ENCODE results near the gene ALG12.
A peak's percentile ranks its signal among the peaks of the same experiment; 100 is the strongest.

ALG12 gene

DNA sequence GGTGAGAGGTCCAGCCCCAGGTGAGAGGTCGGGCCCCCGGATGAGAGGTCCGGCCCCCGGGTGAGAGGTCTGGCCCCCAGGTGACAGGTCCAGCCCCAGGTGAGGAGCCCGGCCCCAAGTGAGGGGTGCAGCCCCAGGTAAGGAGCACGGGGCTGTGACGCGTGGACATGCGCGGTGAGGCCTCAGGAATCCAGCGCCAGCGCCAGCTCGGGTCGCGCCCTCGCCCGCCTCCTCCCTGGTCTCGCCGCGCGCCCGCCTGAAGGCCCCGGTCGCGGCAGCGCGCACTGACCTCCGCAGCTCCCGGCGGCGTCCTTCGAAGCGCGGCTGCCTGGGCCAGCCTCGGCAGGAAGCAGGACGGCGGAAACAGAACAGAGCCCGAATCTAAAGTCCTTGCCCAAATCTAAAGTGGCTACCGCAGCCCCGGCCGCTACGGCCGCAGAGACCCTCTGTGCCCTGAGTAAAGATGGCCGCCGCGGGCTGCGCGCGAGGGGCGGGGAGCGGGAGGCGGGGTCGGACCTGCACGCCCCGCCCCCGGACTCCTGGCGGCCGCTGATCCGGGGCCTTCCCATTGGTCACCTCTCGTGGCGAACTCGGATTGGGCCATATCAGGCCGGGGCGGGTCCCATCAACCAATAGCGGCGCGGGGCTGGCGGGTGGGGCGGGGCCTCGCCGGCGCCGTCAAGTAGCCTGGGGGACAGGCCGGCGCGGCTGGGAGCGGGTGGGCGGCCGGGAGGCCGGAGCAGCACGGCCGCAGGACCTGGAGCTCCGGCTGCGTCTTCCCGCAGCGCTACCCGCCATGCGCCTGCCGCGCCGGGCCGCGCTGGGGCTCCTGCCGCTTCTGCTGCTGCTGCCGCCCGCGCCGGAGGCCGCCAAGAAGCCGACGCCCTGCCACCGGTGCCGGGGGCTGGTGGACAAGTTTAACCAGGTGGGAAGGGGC, at the start of gene ALG12, which contains the start of gene CRELD2:
TSS of gene ALG12 (minus strand) at position 465 of the 937 bp plus-strand sequence. CDS start 4,673 bp downstream, outside the sequence.
TSS of gene CRELD2 (plus strand) at position 661 of the 937 bp plus-strand sequence. CDS start at position 797, 136 bp downstream.
- peak; percentile 100 for DNase-seq (ENCODE audit: low spot score)

DNA sequence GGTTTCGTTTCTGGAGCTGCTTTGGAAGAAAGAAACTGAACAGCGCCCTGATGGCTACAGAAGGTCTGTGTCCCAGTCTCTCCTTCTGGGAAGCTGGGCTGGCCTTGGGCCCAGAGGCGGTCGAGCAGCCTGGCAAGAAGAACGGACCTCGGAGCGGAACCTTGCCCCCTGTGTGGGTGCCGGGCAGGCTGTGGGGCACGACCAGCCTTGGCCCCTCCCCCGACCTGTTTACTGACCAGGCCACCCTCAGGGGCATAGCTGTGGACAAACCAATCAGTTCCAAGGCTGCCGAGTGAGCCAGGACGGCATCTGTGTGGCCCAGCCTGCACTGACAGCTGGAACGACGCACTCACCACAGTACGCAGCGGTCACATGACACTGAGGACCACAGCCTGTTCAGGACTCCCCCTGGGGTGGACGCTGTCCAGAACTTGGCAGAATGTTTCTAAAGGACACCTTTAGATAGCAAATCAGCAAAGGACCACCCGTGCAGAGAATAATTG, 49.5 kb upstream of the ALG12 start:
- DNase-seq (ENCODE audit: low spot score) = no peak

DNA sequence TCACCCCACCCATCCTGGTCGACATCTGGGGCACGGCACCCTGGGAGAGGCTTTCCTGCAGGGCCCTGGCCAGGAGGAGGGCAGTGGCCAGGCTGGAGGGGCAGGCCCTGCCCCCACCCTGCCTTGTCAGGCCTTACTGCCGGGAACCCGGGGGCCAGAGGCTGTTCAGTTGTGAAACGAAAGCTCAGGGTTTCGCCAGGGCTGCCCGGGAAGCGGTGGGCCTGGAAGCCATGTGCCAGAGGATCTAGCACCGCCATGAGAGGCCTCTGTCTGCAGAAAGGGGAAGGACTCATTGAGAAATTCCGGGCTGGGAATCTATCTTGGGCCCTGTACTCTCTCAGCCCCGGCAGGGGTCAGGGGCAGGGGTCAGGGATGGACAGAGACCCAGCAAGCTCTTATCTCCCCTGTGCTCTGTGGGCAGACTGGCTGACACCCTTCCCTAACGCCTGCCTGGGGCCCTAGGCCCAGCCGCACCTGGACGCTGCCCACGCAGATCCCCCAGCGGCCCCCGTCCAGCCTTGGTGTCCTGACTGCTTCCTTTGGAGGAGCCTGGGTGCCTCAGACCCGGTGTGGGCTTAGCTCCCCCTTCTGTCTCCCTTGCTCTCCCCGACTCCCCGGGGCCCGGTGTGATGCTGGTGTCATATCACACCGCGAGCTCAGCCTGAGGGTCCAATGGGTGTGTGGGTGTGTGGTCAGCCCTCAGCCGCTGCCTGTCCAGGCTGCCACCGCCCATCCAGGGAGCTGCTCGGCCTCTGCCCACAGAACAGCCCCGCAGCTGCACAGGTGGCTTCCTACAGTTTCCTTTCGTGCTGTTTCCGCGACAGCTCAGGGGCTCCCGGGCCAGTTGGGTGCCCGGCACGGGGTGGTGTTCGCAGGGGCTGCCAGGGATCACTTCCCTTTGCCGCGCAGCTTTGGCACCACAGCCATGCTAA, 48.8 kb upstream of the ALG12 start:
- DNase-seq (ENCODE audit: low spot score) = no peak

GRCh38 chr22:49966041-49966773, 48.0 kb upstream of the ALG12 start:
- no peak for DNase-seq (ENCODE audit: low spot score)

- DNase-seq (ENCODE audit: low spot score) = no peak
Measured at GRCh38 chr22:49965091-49966040, 47.1 kb upstream of the ALG12 start.

- no peak for DNase-seq (ENCODE audit: low spot score)
Measured at GRCh38 chr22:49964136-49965090, 46.2 kb upstream of the ALG12 start.

DNA sequence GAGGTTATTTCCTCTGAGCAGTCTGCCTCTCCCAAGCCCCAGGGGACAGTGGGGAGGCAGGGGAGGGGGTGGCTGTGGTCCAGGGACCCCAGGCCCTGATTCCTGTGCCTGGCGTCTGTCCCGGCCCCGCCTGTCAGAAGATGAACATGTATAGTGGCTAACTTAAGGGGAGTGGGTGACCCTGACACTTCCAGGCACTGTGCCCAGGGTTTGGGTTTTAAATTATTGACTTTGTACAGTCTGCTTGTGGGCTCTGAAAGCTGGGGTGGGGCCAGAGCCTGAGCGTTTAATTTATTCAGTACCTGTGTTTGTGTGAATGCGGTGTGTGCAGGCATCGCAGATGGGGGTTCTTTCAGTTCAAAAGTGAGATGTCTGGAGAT, 45.4 kb upstream of the ALG12 start:
- no peak for DNase-seq (ENCODE audit: low spot score)

GRCh38 chr22:49962751-49963646, 44.8 kb upstream of the ALG12 start:
- DNase-seq (ENCODE audit: low spot score) = no peak

DNA sequence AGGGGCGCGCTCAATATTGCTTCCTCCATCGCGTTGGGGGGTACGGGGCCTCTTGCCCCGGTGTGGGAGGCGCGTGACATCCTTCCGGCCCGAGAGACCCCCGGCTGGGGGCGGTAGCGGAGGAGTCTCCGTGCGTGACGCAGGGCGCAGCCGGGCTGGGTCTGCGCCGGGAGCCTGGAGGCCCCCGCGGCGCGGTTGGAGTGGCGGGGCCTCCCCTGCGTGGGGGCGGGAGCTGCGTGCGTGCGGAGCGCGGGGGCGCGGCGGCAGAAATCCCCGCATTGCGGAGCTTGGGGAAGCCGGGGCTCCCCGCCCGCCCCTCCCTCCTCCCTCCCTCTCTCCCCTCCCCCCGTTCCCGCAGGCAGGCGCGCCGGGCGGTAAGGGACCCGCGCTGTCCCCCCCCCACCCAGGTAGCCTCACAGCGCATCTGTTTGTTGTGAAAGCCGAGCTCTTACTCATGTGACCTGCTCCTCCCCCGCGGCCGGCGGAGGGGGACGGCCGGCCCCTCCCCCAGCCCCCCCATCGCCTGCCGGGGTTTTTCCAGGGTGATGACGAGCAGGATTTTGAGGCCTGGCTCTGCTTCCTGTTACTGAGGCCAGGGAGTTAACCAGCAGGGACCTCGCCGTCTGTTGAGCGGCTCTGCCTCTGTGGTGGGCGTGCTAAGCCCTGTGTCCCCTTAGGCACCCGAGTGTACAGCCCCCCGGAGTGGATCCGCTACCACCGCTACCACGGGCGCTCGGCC, 43.9 kb upstream of the ALG12 start:
- DNase-seq (ENCODE audit: low spot score) = peak; percentile 88

GRCh38 chr22:49961601-49962011, 43.4 kb upstream of the ALG12 start:
- DNase-seq (ENCODE audit: low spot score) = no peak

GRCh38 chr22:49961005-49961600, 42.9 kb upstream of the ALG12 start:
- DNase-seq (ENCODE audit: low spot score) = no peak

DNA sequence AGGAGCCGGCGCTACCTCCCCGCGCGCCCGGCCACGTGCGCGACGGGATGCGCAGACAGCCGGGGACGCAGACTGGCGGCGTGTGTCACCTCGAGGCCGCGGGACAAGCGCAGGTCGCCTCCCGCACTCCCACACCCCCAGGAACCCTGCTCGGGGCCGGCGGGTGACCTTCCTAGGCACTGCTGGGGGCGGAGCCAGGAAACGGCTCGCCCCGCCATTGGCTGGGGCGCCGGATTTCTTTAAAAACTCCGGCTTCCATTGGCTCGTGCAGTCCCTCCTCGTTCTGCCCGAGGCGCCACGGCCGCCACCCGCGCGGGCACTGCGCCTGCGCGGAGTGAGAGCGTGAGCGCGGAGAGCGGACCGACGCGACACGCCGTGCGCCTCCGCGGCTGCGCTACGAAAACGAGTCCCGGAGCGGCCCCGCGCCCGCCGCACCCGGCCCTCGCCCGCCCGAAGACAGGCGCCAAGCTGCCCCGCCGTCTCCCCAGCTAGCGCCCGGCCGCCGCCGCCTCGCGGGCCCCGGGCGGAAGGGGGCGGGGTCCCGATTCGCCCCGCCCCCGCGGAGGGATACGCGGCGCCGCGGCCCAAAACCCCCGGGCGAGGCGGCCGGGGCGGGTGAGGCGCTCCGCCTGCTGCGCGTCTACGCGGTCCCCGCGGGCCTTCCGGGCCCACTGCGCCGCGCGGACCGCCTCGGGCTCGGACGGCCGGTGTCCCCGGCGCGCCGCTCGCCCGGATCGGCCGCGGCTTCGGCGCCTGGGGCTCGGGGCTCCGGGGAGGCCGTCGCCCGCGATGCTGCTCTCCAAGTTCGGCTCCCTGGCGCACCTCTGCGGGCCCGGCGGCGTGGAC, 42.1 kb upstream of the ALG12 start, which contains the start of gene PIM3:
TSS of gene PIM3 (plus strand) at position 614 of the 846 bp plus-strand sequence. CDS start at position 790, 176 bp downstream.
- peak; percentile 98 for DNase-seq (ENCODE audit: low spot score)

DNA sequence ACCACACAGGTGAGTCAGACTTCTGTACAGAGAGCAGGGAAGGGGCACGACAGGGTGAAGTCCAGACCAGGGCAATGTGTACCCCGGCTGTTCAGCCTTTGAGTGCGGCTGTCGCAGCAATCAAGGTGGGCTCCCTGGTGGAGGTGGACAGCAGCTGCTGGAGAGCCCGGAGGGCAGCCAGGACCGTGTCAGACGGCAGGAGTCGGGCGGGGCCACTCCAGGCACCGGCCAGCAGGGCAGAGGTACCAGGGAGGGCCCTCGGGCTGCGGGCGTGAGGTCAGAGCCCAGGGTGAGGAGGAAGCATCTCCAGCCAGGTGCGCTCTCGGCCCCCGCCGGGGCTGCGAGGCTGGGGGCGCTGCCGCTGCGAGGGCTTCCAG, 41.5 kb upstream of the ALG12 start:
- DNase-seq (ENCODE audit: low spot score) = no peak

DNA sequence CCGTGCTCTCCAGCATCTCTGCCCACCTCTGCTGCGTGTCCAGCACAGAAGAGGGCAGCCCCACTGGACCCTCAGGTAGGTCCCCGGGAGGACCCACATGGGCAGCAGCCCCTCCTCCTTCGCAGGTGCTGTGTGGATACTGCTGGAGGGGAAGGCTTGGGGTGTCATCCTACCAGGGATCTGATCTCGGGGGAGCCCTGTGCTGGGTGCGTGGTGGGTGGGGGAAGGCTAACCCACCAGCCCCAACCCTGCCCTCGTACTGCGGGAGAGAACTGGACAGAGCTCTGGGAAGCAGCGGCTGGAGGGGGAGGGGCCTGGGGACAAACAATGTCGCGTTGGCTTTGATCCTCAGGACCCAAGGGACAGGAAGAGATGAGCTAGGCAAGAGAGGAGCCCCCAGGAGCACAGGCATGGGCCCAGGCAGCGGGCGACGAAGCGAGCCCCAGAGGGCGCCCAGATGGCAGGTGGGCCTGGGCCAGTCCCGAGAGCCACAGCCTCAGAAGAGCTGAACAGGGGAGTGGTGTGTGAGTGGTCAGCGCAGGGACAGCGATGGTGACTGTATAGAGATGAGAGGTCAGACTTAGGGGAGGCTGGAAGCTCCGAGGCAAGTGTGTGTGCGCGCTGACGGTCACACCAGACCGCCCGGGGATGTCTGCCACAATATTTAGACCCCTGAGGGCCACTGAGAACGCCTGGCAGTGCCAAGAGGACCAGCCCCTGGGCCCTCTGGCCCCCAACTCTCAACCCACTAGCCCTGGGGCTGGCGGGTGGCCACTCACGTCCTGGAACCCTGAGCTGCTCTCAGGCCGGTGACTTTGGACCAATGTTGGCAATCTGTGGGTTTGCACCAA, 40.9 kb upstream of the ALG12 start:
- DNase-seq (ENCODE audit: low spot score) = no peak

DNA sequence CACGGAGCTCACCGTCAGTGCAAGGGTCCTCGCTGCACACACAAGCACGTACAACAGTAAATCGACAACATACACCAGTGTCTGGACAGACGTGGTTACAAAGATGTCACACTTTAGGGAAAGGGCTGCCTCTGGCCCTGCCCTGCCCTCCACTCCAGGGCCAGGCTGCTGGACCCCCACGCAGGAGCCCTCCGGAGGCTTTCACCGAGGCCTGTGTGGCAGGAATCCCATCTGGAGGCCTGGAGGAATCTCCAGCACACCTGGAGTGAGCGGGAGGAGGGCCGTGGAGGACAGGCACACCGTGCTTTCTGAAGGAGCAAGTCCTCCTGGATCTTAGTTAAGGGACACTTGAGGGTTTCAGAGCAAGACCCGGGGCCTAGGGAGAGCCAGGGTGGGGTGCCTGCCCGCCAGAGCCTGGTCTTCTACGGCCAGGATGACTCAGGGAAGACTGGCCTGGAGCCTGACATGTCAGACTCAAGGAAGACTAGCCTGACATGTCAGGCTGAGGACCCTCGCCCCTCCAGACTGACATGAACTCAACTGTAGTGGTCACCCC, 40.2 kb upstream of the ALG12 start:
- no peak for DNase-seq (ENCODE audit: low spot score)

All from D341Med (cell line).